HG03442 (cell line): ENCODE data around the gene ATG14.
"Not testable (repeated sequence)": the region's sequence is repeated elsewhere in the genome, so short reads cannot be mapped to it uniquely, and the experiment has no call there.

Experiments used
- ATAC-seq: cut with Tn5 transposase; IDR thresholded peaks from one replicate; pipeline ENCODE4 v1.9.1; 2021; ENCODE audit warnings: mild to moderate bottlenecking, moderate library complexity; ENCODE audit not compliant: unreplicated experiment

Gene ATG14

DNA sequence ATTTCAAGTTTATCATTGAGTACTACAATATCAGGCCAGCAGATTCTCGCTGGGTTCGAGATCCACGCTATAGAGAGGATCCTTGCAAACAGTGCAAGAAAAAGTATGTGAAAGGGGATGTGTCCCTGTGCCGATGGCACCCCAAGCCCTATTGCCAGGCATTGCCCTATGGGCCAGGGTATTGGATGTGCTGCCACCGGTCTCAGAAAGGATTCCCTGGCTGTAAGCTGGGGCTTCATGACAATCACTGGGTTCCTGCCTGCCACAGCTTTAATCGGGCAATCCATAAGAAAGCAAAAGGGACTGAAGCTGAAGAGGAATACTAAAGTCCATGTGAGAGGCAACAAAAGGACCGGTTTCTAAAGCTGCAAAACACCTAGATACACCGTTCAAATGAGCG is 59.4 kb downstream of the ATG14 start:
- ATAC-seq = no peak

GRCh38 chr14:55351111-55351510 is 60.5 kb downstream of the ATG14 start:
- no peak for ATAC-seq

GRCh38 chr14:55350461-55350860 is 61.2 kb downstream of the ATG14 start:
- ATAC-seq = no peak

- no peak for ATAC-seq
Measured at GRCh38 chr14:55349565-55349964, 62.1 kb downstream of the ATG14 start.

- peak; percentile 64 for ATAC-seq
Measured at GRCh38 chr14:55348766-55349453, 62.7 kb downstream of the ATG14 start.

- no peak for ATAC-seq
Measured at GRCh38 chr14:55347748-55348147, 63.9 kb downstream of the ATG14 start.

DNA sequence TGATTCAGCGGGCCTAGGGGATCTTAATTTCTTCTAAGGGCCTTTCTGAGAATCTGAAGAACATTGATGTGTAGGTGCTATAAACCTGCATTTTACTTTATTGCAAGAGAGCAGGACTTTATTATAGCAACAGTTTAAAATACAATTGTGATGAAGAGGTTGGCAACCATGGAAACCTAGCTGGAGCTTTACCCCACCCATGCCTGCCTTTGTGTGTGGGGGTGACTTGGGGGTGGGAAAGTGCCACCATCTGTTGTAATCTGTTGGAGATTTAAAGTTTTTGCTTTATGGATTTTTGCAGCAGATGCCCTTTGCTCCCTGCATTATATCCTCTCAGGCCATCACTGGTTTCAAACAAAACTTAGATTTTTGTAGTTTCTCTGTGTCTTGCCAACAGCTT is 64.6 kb downstream of the ATG14 start:
- no peak for ATAC-seq

GRCh38 chr14:55344582-55345163 is 67.0 kb downstream of the ATG14 start:
- not testable (repeated sequence) for ATAC-seq

DNA sequence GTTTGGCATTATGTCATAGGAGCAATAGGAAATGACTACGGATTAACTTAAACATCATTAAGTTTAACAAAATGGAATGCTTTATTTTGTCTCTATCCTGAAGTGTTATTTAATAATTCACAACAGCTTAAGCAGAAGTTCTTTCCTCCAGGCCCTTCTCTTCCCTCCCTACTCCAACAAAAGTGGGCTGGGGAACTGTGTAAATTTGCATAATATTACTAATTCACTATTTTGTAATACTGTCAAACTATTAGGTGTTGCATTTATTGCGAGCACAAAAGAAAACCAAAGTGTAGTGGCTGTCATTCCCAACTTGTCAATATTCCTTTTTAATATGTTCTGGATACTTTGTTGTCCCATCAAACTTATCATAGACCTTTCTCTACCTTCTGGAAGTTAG is 69.8 kb downstream of the ATG14 start:
- no peak for ATAC-seq

GRCh38 chr14:55340482-55340881 is 71.1 kb downstream of the ATG14 start:
- no peak for ATAC-seq

GRCh38 chr14:55339770-55340169 is 71.9 kb downstream of the ATG14 start:
- peak; percentile 93 for ATAC-seq

- ATAC-seq = no peak
Measured at GRCh38 chr14:55336691-55337090, 74.9 kb downstream of the ATG14 start.

DNA sequence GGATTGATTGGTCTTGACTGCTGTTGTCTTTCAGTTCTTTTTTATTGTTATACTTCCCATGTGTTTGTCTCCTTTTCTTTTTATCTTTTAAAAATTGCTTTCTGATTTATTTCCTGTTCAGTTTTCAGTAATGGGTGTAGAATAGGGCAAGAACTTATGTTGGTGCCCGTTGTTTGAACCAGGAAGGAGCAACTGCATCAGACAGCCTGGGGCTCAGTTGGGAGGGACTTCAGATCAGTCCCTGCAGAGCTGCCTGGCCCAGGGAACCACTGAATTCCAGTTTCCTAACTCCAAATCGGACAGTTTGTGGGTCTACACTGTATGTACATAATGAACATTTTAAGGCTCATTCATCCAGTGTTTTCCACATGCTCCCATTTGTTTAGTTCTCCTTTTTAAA is 75.5 kb downstream of the ATG14 start:
- no peak for ATAC-seq

GRCh38 chr14:55333711-55334485 is 77.7 kb downstream of the ATG14 start:
- peak; percentile 57 for ATAC-seq

- ATAC-seq = peak; percentile 44
Measured at GRCh38 chr14:55332654-55333570, 78.7 kb downstream of the ATG14 start.

- no peak for ATAC-seq
Measured at GRCh38 chr14:55329999-55330710, 81.5 kb downstream of the ATG14 start.

- ATAC-seq = no peak
Measured at GRCh38 chr14:55328317-55328716, 83.3 kb downstream of the ATG14 start.

- ATAC-seq = peak; percentile 73
Measured at GRCh38 chr14:55327179-55327578, 84.5 kb downstream of the ATG14 start.

- ATAC-seq = no peak
Measured at GRCh38 chr14:55324812-55325211, 86.8 kb downstream of the ATG14 start.

DNA sequence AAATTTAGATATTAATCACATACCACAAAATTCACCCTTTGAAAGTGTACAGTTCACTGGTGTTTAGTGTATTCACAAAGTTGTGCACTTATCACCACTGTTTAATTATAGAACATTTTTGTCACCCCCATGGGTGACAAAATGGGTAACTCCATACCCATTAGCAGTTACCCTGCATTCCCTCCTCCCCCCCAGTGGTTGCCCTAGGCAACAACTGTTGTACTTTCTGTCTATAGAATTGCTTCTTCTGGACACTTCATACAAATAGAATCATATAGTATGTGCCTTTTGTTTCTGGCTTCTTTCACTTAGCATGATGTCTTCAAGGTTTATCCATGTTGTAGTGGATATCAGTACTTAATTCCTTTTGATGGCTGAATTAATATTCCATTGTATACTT is 87.7 kb downstream of the ATG14 start:
- no peak for ATAC-seq
